Middle frontal gyrus (tissue), 1 donor: Measurements from ENCODE around the gene FLNB.

Experiments used
- DNase-seq: peaks from one replicate; pipeline ENCODE4 v3.0.0-alpha.2; 2015; ENCODE audit warnings: low spot score; ENCODE audit errors: extremely low spot score

FLNB gene

GRCh38 chr3:58104712-58105111 is 96.5 kb downstream of the FLNB start:
- no peak for DNase-seq

GRCh38 chr3:58105196-58105595 is 97.0 kb downstream of the FLNB start:
- DNase-seq: no peak

DNA sequence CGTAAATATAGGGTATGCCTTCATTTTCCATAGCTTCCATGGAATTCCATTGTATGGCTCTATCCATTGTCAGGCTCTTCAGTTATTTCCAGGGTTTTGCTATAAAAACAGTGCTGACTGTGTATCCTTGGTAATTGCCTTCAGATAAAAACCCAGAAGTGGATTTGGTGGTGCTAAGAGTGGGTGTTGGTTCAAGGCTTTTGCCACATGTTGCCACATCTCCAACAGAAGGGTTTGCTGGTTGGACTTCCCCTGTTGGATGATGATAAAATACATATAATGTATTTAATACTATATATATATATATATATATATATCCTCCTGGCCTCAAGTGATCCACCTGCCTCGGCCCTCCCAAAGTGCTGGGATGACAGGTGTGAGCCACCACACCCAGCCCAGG is 97.8 kb downstream of the FLNB start:
- DNase-seq: no peak

GRCh38 chr3:58106640-58107039 is 98.4 kb downstream of the FLNB start:
- no peak for DNase-seq

DNA sequence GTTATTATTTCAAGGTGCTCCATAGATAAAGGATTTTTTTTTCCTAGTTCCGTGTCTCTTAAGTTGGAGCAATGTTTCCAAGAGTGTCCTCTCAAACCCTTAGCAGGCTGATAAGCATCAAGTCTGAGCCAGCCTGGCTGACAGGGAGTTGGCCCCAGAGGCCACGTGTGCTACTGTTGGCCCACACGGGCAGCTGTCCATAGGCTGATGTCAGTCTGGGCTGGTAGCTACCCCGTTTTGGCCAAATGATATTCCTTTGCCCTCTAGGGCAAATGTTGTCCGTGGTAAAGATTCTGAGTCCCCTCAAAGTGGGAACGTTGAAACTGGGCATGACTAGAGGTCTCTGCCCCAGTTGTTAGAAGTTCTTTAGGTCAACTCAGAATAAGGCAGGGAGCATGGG is 99.4 kb downstream of the FLNB start:
- DNase-seq: no peak

GRCh38 chr3:58109752-58110151 is 101.5 kb downstream of the FLNB start:
- no peak for DNase-seq

- no peak for DNase-seq
Observed at GRCh38 chr3:58111513-58112184, 103.4 kb downstream of the FLNB start.

DNA sequence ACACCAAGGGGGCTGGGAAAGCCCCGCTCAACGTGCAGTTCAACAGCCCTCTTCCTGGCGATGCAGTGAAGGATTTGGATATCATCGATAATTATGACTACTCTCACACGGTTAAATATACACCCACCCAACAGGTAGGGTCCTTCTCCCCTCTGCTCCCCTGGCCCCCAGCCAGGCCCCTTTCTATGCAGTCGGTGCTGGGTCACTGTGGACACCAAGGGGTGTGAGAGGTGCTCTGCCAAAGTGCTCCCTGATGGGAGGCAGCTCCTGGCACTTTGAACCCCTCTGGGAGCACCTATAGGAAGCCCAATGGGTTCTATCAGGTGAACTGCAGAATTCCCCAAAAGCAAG is 103.9 kb downstream of the FLNB start:
- DNase-seq: no peak

DNA sequence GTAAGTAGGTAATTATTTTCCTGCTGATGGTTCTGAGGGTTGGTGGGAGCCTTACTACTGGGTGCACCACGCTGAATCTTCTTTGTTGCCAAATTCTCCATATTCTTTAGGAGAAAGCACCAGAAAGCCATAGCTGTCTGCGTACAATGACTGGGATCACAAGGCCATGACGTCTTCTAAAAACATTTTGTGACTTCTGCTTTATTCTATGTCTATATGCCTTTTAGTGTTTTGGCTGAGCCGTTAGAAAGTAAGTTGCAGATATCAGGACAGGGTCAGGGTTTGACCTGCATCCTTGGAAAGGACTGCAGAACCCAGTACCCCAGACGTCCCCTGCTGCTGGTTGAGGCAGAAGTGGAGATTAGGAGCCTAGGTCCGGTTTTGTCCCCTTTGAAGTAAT is 107.0 kb downstream of the FLNB start:
- DNase-seq: no peak

DNA sequence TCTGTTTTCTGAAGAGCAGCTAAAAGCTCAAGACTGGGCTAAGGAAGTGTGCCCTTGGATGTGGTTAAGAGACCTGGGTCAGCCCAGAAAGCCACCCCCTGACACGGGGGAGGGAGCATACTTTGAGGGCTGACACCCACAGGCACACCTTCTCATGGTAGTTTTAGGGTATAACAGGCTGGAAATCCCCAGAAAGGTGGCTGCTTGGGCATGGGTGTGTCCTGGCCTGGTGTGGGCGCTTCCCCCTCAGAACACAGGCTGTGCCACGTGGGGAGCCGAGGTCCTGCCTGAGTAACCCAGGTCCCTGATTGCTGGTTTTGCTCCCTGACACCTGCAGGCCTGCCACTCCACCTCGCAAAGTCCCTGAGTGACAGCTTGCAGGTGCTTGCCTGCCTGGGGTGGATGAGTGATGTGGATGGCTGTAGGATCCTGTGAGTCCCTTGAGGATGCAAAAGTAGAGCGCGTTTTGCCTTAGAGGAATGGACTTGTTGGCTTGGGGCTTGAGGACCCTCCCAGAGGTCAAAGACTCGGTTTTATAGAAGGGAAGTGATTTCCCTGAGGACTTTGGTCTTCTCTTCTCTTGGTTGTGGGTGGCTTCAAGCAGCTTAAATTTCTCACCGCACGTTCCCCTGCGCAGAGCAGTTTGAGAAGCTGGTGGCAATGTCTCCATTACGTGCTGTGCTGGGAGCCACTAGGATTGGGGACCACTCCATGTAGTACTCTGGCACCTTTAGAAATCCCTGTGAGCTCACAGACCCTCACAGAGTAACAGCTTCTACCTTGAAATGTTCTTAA is 108.1 kb downstream of the FLNB start:
- DNase-seq: no peak

DNA sequence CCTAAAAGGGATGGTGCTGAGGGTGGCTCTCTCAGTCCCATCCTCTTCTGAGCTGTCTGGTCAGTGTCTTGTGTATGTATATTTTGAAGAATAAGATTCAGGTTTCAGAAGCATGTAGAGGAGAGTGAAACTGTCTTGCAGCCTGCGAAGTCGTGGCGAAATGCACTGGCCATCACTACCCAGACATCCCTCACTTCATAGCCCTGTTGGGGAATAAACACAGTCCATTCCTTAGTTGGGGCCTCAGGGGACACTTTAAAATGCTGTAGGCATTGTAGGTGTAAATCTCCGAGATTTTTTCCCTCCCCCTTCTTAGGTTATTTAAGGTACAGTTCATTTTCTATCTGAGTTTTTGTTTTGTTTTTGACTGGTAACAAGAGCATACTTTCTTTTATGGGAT is 108.8 kb downstream of the FLNB start:
- DNase-seq: no peak

DNA sequence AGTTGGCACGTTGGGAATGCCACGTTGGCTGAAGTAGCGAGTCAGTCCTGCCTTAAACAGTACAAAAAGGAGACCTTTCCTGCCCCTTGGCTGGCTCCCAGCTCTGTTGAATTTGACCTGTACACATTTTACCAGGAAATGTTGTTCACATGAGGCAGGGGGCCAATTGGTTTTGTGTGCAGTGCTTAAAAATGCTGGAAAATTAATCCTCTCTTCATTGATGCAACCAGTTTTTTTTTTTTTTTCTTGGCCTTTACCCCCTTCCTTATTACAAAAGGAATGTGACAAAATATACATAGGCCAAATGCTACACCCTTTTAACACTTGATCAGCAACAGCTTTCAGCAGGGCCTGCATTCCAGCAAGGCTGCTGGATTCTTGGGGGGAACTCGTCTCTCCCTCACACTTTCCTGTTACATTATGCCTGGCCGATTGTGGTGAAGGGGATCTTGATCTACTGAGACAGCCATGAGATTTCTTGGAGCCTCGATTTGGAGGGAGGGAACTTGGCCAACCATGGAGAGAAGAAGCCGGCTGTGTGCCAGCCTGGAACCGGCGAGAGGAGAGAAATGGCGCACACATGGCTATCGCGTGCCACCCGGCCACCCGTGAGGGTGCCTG is 109.4 kb downstream of the FLNB start:
- no peak for DNase-seq

DNA sequence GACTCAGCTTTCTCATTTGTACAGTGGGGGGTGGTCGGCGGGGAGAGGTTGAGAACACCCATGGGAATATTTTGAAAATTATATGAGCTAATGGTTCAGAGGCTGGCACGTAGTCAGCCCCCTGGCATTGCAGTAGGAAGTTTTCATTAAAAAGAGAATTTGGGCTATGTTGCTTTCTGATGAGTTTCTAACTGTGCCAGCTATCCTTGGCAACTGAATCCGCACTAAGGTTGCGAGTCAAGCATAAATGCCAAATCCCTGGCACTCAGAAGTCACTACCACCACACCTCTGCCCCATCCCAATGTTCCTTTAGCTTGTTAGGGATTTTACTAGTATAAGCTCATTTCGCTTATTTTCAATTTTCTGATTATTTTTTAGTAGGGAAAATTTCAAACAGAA is 111.0 kb downstream of the FLNB start:
- DNase-seq: no peak

GRCh38 chr3:58120075-58120812 is 112.0 kb downstream of the FLNB start:
- no peak for DNase-seq

GRCh38 chr3:58121183-58121582 is 113.0 kb downstream of the FLNB start:
- DNase-seq: no peak

DNA sequence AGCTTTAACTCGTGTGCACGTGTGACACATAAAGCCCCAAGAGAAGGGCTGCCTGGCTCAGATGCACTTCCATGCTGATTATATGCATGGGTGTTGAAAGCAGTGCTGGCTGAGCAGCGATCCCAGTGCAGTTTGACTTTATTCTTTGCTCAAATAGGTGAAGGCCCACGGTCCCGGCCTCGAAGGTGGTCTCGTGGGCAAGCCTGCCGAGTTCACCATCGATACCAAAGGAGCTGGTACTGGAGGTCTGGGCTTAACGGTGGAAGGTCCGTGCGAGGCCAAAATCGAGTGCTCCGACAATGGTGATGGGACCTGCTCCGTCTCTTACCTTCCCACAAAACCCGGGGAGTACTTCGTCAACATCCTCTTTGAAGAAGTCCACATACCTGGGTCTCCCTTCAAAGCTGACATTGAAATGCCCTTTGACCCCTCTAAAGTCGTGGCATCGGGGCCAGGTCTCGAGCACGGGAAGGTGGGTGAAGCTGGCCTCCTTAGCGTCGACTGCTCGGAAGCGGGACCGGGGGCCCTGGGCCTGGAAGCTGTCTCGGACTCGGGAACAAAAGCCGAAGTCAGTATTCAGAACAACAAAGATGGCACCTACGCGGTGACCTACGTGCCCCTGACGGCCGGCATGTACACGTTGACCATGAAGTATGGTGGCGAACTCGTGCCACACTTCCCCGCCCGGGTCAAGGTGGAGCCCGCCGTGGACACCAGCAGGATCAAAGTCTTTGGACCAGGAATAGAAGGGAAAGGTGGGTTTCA is 114.9 kb downstream of the FLNB start:
- DNase-seq: no peak

DNA sequence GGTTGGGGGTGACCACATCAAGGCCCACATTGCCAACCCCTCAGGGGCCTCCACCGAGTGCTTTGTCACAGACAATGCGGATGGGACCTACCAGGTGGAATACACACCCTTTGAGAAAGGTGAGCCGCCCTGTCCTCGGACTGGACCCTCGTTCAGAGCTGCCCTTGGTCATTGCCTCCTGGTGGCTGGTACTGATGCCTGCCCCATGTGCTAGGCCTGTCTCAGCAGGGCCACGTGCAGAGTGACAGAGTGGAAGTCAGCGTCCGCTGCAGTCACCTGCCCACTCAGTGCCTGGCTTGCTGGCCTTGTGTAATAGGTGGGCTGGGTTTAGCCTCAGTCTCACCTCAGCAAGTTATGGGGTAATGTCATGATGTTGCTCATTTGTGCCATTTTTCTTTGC is 116.2 kb downstream of the FLNB start:
- no peak for DNase-seq

DNA sequence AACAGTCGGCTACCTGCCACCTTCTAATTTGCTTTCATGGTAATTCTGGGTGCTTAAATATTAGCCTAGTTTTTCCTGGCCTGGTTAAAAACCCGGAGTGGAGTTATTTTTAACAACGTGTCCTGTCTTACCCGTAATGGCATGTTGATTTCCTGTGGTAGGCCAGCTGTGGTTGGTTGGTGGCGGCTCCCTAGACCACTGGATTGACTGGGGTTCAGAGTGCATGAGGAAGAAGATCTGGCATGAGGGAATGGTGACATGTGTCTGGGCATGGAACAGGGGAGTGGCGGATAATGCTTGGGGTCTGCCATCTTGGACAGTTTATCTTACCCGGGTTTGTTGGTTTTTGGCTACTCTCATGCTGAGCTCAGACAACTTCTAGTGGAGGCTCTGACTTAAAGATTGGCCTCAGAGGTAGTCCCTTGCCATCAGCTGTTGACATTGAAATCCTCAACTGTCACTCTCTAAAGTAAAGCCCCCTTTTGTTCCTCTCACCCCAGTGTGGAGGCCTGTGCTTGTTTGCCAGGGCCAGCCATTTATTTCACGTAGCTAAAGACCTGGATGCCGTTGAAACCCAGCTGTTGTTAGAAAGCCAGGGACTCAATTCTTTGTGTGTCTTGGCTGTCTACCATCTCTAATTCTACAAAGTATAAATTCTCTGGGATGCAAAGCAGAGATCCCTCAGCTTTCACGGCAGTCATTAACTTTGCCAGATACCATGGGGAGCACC is 121.0 kb downstream of the FLNB start:
- no peak for DNase-seq

DNA sequence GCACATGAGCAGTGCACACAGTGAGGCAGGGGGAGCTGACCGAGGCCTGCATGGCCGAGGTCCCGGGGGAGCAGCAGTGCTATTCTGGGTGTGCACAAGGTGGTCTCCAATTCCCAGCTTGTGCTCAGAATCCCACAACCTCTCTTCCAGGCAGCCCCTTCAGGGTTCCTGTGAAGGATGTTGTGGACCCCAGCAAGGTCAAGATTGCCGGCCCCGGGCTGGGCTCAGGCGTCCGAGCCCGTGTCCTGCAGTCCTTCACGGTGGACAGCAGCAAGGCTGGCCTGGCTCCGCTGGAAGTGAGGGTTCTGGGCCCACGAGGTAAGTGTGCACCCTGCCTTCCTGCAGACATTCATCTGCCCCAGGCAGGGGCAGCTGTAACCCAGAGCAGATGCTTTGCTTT is 122.4 kb downstream of the FLNB start:
- DNase-seq: no peak

- no peak for DNase-seq
Observed at GRCh38 chr3:58131101-58131825, 123.0 kb downstream of the FLNB start.
